ENCODE results near the gene TMEM151A.

DNA sequence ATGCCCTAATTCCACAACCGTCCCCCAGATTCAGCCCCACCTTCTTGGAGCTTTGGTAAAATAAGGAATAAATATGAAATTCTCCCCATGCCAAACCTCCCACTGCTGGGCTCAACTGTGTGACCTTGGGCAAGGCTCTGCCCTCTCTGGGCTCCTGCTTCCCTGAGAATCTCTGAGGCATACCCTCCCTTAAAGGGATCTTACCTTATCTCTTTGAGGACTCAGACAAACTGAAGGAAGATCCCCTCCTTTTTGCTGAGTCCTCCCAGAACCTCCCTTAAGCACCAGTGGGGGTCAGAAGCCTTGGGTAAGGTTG lies 22.4 kb downstream of the TMEM151A start:
- TF ChIP-seq, protein P1, sequence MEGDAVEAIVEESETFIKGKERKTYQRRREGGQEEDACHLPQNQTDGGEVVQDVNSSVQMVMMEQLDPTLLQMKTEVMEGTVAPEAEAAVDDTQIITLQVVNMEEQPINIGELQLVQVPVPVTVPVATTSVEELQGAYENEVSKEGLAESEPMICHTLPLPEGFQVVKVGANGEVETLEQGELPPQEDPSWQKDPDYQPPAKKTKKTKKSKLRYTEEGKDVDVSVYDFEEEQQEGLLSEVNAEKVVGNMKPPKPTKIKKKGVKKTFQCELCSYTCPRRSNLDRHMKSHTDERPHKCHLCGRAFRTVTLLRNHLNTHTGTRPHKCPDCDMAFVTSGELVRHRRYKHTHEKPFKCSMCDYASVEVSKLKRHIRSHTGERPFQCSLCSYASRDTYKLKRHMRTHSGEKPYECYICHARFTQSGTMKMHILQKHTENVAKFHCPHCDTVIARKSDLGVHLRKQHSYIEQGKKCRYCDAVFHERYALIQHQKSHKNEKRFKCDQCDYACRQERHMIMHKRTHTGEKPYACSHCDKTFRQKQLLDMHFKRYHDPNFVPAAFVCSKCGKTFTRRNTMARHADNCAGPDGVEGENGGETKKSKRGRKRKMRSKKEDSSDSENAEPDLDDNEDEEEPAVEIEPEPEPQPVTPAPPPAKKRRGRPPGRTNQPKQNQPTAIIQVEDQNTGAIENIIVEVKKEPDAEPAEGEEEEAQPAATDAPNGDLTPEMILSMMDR (IDR thresholded peaks at IDR 0.05 in 4 of 5, conservative IDR thresholded peaks at IDR 0.05 in 1 of 5): no peak
- TF ChIP-seq POLR2A (IDR thresholded peaks at IDR 0.05): no peak

All from gastrocnemius medialis (tissue), 4 donors.